ENCODE measurements around the gene MMP23B. TPM values are rescaled to one million over a fixed set of nuclear protein-coding genes. Genes with fewer than 3 reads are reported as not detected.
A peak's percentile ranks its signal among the peaks of the same experiment; 100 is the strongest.

Gene MMP23B
- polyA plus RNA-seq, 3 donors, result 0.21 to 1.5 (median 0.24) TPM

- 91% methylated on average over 8 of the region's 13 CpGs for WGBS (ENCODE audit: insufficient coverage)
- no peak overlapping the region for H3K4me2 ChIP-seq (replicated peaks; ENCODE audit: extremely low read depth, low read length, poor library complexity, severe bottlenecking)
- TF ChIP-seq CTCF (IDR thresholded peaks at IDR 0.05), result no peak
Measured at GRCh38 chr1:1603671-1604373, 28.2 kb upstream of the MMP23B start.

DNA sequence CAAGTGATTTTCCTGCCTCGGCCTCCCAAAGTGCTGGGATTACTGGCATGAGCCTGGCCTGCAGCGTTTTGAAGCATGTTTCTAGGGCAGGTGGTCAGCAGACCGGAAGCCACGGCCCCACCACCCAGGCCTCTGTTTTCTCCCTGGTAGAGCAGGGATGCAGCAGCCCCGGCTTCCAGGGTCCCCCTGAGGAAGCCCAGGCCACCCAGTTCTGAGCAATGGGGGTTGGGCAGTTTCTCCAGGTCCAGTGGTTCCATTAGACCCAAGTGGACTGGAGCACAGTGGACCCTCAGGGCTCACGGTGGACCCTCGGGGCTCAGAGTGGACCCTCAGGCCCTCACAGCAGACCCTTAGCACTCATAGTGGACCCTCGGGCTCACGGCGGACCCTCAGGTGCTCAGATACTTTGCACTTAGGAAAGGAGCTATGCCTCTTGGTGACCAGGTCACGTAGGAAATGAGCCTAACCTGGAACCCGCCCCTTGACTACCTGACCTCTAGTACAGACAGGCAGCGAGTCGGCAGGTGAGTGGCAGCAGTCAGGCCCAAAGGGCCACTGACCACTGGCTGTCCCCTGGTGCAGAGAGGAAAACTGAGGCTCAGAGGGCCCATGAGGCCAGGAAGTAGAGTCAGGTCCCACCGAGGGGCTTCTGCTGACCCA, 27.5 kb upstream of the MMP23B start:
- H3K4me3 ChIP-seq (replicated peaks in 1 of 3; ENCODE audit: low read depth in 2 of 3, low read length in 3 of 3), result no peak overlapping the region
- no peak overlapping the region for H2AFZ ChIP-seq (ENCODE audit: insufficient read depth, low read depth, low read length, poor library complexity, severe bottlenecking)
- H3K27ac Mint-ChIP-seq, result peak overlapping the region in 1 of 7 donors; percentile 38
- no peak overlapping the region for H3K9ac ChIP-seq (ENCODE audit: insufficient read depth, low read length, poor library complexity, severe bottlenecking)
- no peaks in the 10 kb centered on the region for H4K20me1 ChIP-seq (ENCODE audit: insufficient read depth, low read length)
- H3K79me2 ChIP-seq (ENCODE audit: insufficient read depth, low read length), result no peaks in the 10 kb centered on the region
- H3K27me3 ChIP-seq (ENCODE audit: control insufficient read depth in 2 of 2, insufficient read depth in 2 of 2, low read length in 2 of 2), result peaks cover 0 to 4% of the 10 kb centered on the region in 2 donors
- peaks cover 35 to 51% of the 10 kb centered on the region in 2 donors for H3K4me1 ChIP-seq (ENCODE audit: control insufficient read depth in 1 of 2, insufficient read depth in 2 of 2, low read length in 2 of 2)
- no peak overlapping the region for H3K4me3 Mint-ChIP-seq
- no peak for TF ChIP-seq CTCF (IDR thresholded peaks at IDR 0.05)
- H3K36me3 ChIP-seq (replicated peaks in 1 of 2; ENCODE audit: control insufficient read depth in 1 of 2, insufficient read depth in 2 of 2, low read length in 2 of 2), result no peaks in the 10 kb centered on the region
- no peaks in the 10 kb centered on the region for H3K36me3 Mint-ChIP-seq
- intact Hi-C loops (cut with micrococcal nuclease), result no loop called here
- H3K27ac ChIP-seq (ENCODE audit: low read depth in 1 of 2, low read length in 2 of 2), result no peak overlapping the region
- H3K27me3 Mint-ChIP-seq (ENCODE audit: low read depth in 3 of 3), result peaks cover 2 to 6% (median 4%) of the 10 kb centered on the region in 3 donors
- H3K9me3 Mint-ChIP-seq, result peaks cover 0 to 2% (median 0%) of the 10 kb centered on the region in 7 donors
- peaks cover 34% of the 10 kb centered on the region for H3K4me1 Mint-ChIP-seq
- 95% methylated on average over 15 of the region's 15 CpGs for WGBS (ENCODE audit: insufficient coverage)
- peak in 1 of 3 donors; percentile 3 for DNase-seq
- no peak overlapping the region for H3K4me2 ChIP-seq (replicated peaks; ENCODE audit: extremely low read depth, low read length, poor library complexity, severe bottlenecking)
- no peaks in the 10 kb centered on the region for H3K9me3 ChIP-seq (replicated peaks in 1 of 2; ENCODE audit: control insufficient read depth in 1 of 2, insufficient read depth in 1 of 2, low read length in 2 of 2)

More at GRCh38 chr1:1603671-1604373, 28.2 kb upstream of the MMP23B start:
- intact Hi-C loops (cut with micrococcal nuclease), result no loop called here
- Mint-ChIP-seq H3K27me3 (ENCODE audit: low read depth in 3 of 3) (peaks cover 7 to 10% (median 8%) of the 10 kb centered on the region in 3 donors), H3K9me3 (peaks cover 0 to 2% (median 0%) of the 10 kb centered on the region in 7 donors), H3K4me3 (no peak overlapping the region), H3K4me1 (peaks cover 39% of the 10 kb centered on the region), H3K36me3 (no peaks in the 10 kb centered on the region), H3K27ac (peak overlapping the region in 1 of 7 donors; percentile 38)
- Histone ChIP-seq H3K9me3 (replicated peaks in 1 of 2; ENCODE audit: control insufficient read depth in 1 of 2, insufficient read depth in 1 of 2, low read length in 2 of 2) (no peaks in the 10 kb centered on the region), H3K4me1 (ENCODE audit: control insufficient read depth in 1 of 2, insufficient read depth in 2 of 2, low read length in 2 of 2) (peaks cover 40 to 57% of the 10 kb centered on the region in 2 donors), H3K9ac (ENCODE audit: insufficient read depth, low read length, poor library complexity, severe bottlenecking) (no peak overlapping the region), H2AFZ (ENCODE audit: insufficient read depth, low read depth, low read length, poor library complexity, severe bottlenecking) (no peak overlapping the region), H3K36me3 (replicated peaks in 1 of 2; ENCODE audit: control insufficient read depth in 1 of 2, insufficient read depth in 2 of 2, low read length in 2 of 2) (no peaks in the 10 kb centered on the region), H3K27me3 (ENCODE audit: control insufficient read depth in 2 of 2, insufficient read depth in 2 of 2, low read length in 2 of 2) (peaks cover 0 to 7% of the 10 kb centered on the region in 2 donors), H3K27ac (ENCODE audit: low read depth in 1 of 2, low read length in 2 of 2) (no peak overlapping the region), H3K79me2 (ENCODE audit: insufficient read depth, low read length) (no peaks in the 10 kb centered on the region), H3K4me3 (replicated peaks in 1 of 3; ENCODE audit: low read depth in 2 of 3, low read length in 3 of 3) (no peak overlapping the region), H4K20me1 (ENCODE audit: insufficient read depth, low read length) (no peaks in the 10 kb centered on the region)
- no peak for DNase-seq

Measured in CD14-positive monocyte (primary cell).